ENCODE data around the gene EPN3. TPM values are rescaled to one million over a fixed set of nuclear protein-coding genes. Genes with fewer than 3 reads are reported as not detected.

The EPN3 gene
- total RNA-seq, 1 experiment from 2014 or later, result 0.09 TPM

GRCh38 chr17:50565402-50566350 lies 33.1 kb downstream of the EPN3 start:
- intact Hi-C loops (cut with micrococcal nuclease; ENCODE audit: unreplicated experiment), result no loop called here
- TF ChIP-seq CTCF (conservative IDR thresholded peaks at IDR 0.05; ENCODE audit: low read depth, low read length) (no peak), EZH2 (IDR thresholded peaks at IDR 0.05; ENCODE audit: borderline replicate concordance, low read depth, low read length, poor library complexity, severe bottlenecking) (no peak)
- no peaks in the 10 kb centered on the region for H3K9me3 ChIP-seq (ENCODE audit: low read depth, low read length, poor library complexity, severe bottlenecking)
- DNase-seq (ENCODE audit: low spot score), result peak; percentile 50
- ChIA-PET CTCF (interaction anchor here (0.6 kb wide), 1 partner anchor 9 kb away, joined by 11 read pairs; no protein-coding TSS in a partner anchor), POLR2A (ENCODE audit: low non-redundant PET) (interaction anchor here (0.7 kb wide), 1 partner anchor 15 kb away, joined by 3 read pairs; no protein-coding TSS in a partner anchor)
- peaks cover 38% of the 10 kb centered on the region for H3K4me1 ChIP-seq (ENCODE audit: insufficient read depth, low read length, poor library complexity, severe bottlenecking)
- H3K27me3 ChIP-seq (replicated peaks; ENCODE audit: insufficient read depth, low read depth, low read length, poor library complexity), result peaks cover 11% of the 10 kb centered on the region
- H3K27ac ChIP-seq (ENCODE audit: low read depth, low read length, poor library complexity, severe bottlenecking), result peak overlapping the region; percentile 69
- H3K36me3 ChIP-seq (ENCODE audit: insufficient read depth, low read length, poor library complexity, severe bottlenecking), result no peaks in the 10 kb centered on the region
- BruUV-seq (replicated peaks), result no TSS peak
- peak overlapping the region; percentile 11 for H3K4me3 ChIP-seq (ENCODE audit: low read depth, low read length, poor library complexity, severe bottlenecking)

- H3K4me3 ChIP-seq (ENCODE audit: low read depth, low read length, poor library complexity, severe bottlenecking), result no peak overlapping the region
- H3K4me1 ChIP-seq (ENCODE audit: insufficient read depth, low read length, poor library complexity, severe bottlenecking), result peaks cover 38% of the 10 kb centered on the region
- peaks cover 4% of the 10 kb centered on the region for H3K27me3 ChIP-seq (replicated peaks; ENCODE audit: insufficient read depth, low read depth, low read length, poor library complexity)
- BruUV-seq (replicated peaks), result no TSS peak
- H3K27ac ChIP-seq (ENCODE audit: low read depth, low read length, poor library complexity, severe bottlenecking), result no peak overlapping the region
- no peak for TF ChIP-seq CTCF (conservative IDR thresholded peaks at IDR 0.05; ENCODE audit: low read depth, low read length)
- TF ChIP-seq EZH2 (IDR thresholded peaks at IDR 0.05; ENCODE audit: borderline replicate concordance, low read depth, low read length, poor library complexity, severe bottlenecking), result no peak
- H3K9me3 ChIP-seq (ENCODE audit: low read depth, low read length, poor library complexity, severe bottlenecking), result no peaks in the 10 kb centered on the region
- no peak for DNase-seq (ENCODE audit: low spot score)
- no peaks in the 10 kb centered on the region for H3K36me3 ChIP-seq (ENCODE audit: insufficient read depth, low read length, poor library complexity, severe bottlenecking)
- intact Hi-C loops (cut with micrococcal nuclease; ENCODE audit: unreplicated experiment), result no loop called here
- POLR2A ChIA-PET (ENCODE audit: low non-redundant PET), result no interaction called here
- CTCF ChIA-PET, result interaction anchor here (0.5 kb wide), 1 partner anchor 116 kb away, joined by 3 read pairs; no protein-coding TSS in a partner anchor
These were observed 34.4 kb downstream of the EPN3 start for GRCh38 chr17:50566886-50567285.

GRCh38 chr17:50568659-50569058 lies 36.1 kb downstream of the EPN3 start:
- no peak overlapping the region for H3K4me3 ChIP-seq (ENCODE audit: low read depth, low read length, poor library complexity, severe bottlenecking)
- POLR2A ChIA-PET (ENCODE audit: low non-redundant PET), result no interaction called here
- CTCF ChIA-PET, result no interaction called here
- no peak for DNase-seq (ENCODE audit: low spot score)
- intact Hi-C loops (cut with micrococcal nuclease; ENCODE audit: unreplicated experiment), result no loop called here
- peaks cover 25% of the 10 kb centered on the region for H3K4me1 ChIP-seq (ENCODE audit: insufficient read depth, low read length, poor library complexity, severe bottlenecking)
- no peak overlapping the region for H3K27ac ChIP-seq (ENCODE audit: low read depth, low read length, poor library complexity, severe bottlenecking)
- no TSS peak for BruUV-seq (replicated peaks)
- H3K27me3 ChIP-seq (replicated peaks; ENCODE audit: insufficient read depth, low read depth, low read length, poor library complexity), result no peaks in the 10 kb centered on the region
- TF ChIP-seq CTCF (conservative IDR thresholded peaks at IDR 0.05; ENCODE audit: low read depth, low read length) (no peak), EZH2 (IDR thresholded peaks at IDR 0.05; ENCODE audit: borderline replicate concordance, low read depth, low read length, poor library complexity, severe bottlenecking) (no peak)
- H3K9me3 ChIP-seq (ENCODE audit: low read depth, low read length, poor library complexity, severe bottlenecking), result no peaks in the 10 kb centered on the region
- no peaks in the 10 kb centered on the region for H3K36me3 ChIP-seq (ENCODE audit: insufficient read depth, low read length, poor library complexity, severe bottlenecking)

Measured in A673 (cell line).